ENCODE measurements around the gene GLDC.

The GLDC gene

DNA sequence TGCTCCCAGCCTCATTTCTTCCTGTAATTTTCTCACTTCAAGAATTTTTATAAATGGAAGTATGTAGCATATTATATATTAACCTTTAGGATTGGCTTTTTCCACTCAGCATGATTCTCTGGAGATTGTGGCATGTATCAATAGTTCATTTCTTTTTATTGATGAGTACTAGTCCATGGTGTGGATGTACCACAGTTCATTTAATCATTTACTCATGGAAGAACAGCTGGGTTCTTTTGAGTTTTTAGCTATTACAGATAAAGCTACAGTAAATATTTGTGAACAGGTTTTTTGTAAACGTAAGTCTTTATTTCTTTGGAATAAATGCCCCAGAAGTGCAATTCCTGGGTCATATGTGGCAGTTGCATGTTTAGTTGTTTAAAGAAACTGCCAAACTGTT lies 156.4 kb downstream of the GLDC start:
- DNase-seq, result no peak

DNA sequence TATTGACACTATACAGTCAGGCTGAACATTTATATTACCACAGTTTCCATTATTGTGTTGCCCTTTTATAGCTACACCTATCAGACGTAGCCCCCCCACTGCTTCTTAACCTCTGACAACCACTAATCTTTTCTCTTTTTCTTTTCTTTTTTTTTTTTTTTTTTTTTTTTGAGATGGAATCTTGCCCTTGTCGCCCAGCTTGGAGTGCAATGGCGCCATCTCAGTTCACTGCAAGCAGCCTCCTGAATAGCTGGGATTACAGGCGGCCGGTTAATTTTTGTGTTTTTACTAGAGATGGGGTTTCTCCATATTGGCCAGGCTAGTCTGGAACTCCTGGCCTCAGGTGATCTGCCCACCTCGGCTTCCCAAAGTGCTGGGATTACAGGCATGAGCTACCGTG lies 157.1 kb downstream of the GLDC start:
- DNase-seq, result no peak

DNA sequence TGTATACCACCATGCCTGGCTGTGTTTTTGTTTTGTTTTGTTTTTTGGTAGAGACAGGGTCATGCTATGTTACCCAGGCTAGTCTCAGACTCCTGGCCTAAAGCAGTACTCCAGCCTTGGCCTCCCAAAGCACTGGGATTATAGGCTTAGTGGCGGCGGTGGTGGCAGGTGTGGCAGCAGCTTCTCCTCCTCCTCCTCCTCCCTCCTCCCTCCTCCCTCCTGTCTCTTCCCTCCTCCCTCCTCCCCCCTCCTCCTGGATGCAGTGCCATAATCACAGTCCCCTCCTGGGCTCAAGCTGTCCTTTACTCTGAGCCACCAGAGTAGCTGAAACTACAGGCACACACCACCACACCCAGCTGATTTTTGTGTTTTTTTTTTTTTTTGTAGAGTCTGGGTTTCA lies 161.3 kb downstream of the GLDC start:
- DNase-seq, result no peak
